ENCODE data around the gene RRH.
"Not testable (repeated sequence)": the region's sequence is repeated elsewhere in the genome, so short reads cannot be mapped to it uniquely, and the experiment has no call there.

RRH gene

GRCh38 chr4:109875106-109875505, 47.3 kb downstream of the RRH start:
- no peak for DNase-seq (ENCODE audit: low read depth)
- TF ChIP-seq CTCF (conservative IDR thresholded peaks at IDR 0.05; ENCODE audit: low read depth, low read length) = no peak
- H3K4me3 ChIP-seq (ENCODE audit: low read length) = no peak overlapping the region

- H3K4me3 ChIP-seq (ENCODE audit: low read length); DNase-seq (ENCODE audit: low read depth): not testable (repeated sequence)
Measured at GRCh38 chr4:109875553-109875952, 47.8 kb downstream of the RRH start.

GRCh38 chr4:109876634-109877265, 49.0 kb downstream of the RRH start:
- no peak for DNase-seq (ENCODE audit: low read depth)
- TF ChIP-seq CTCF (conservative IDR thresholded peaks at IDR 0.05; ENCODE audit: low read depth, low read length) = no peak

GRCh38 chr4:109877400-109877799, 49.6 kb downstream of the RRH start:
- H3K4me3 ChIP-seq (ENCODE audit: low read length) = no peak overlapping the region
- TF ChIP-seq CTCF (conservative IDR thresholded peaks at IDR 0.05; ENCODE audit: low read depth, low read length) = no peak
- DNase-seq (ENCODE audit: low read depth) = no peak

More at GRCh38 chr4:109876634-109877265, 49.0 kb downstream of the RRH start:
- H3K4me3 ChIP-seq (ENCODE audit: low read length) = no peak overlapping the region

- no peak for DNase-seq (ENCODE audit: low read depth)
- no peak overlapping the region for H3K4me3 ChIP-seq (ENCODE audit: low read length)
- TF ChIP-seq CTCF (conservative IDR thresholded peaks at IDR 0.05; ENCODE audit: low read depth, low read length) = no peak
Measured at GRCh38 chr4:109878355-109878754, 50.6 kb downstream of the RRH start.

- DNase-seq (ENCODE audit: low read depth) = no peak
- no peak overlapping the region for H3K4me3 ChIP-seq (ENCODE audit: low read length)
- TF ChIP-seq CTCF (conservative IDR thresholded peaks at IDR 0.05; ENCODE audit: low read depth, low read length) = no peak
Measured at GRCh38 chr4:109879081-109879480, 51.3 kb downstream of the RRH start.

- no peak for TF ChIP-seq CTCF (conservative IDR thresholded peaks at IDR 0.05; ENCODE audit: low read depth, low read length)
- no peak overlapping the region for H3K4me3 ChIP-seq (ENCODE audit: low read length)
- DNase-seq (ENCODE audit: low read depth) = no peak
Measured at GRCh38 chr4:109879636-109880314, 52.0 kb downstream of the RRH start.

All from retinal pigment epithelial cell (primary cell).